Central memory CD4-positive, alpha-beta T cell (primary cell): ENCODE measurements around the gene RTN4R.

Experiments used
- DNase-seq: peaks from one replicate; pipeline ENCODE4 v3.0.0; 2022

The RTN4R gene

DNA sequence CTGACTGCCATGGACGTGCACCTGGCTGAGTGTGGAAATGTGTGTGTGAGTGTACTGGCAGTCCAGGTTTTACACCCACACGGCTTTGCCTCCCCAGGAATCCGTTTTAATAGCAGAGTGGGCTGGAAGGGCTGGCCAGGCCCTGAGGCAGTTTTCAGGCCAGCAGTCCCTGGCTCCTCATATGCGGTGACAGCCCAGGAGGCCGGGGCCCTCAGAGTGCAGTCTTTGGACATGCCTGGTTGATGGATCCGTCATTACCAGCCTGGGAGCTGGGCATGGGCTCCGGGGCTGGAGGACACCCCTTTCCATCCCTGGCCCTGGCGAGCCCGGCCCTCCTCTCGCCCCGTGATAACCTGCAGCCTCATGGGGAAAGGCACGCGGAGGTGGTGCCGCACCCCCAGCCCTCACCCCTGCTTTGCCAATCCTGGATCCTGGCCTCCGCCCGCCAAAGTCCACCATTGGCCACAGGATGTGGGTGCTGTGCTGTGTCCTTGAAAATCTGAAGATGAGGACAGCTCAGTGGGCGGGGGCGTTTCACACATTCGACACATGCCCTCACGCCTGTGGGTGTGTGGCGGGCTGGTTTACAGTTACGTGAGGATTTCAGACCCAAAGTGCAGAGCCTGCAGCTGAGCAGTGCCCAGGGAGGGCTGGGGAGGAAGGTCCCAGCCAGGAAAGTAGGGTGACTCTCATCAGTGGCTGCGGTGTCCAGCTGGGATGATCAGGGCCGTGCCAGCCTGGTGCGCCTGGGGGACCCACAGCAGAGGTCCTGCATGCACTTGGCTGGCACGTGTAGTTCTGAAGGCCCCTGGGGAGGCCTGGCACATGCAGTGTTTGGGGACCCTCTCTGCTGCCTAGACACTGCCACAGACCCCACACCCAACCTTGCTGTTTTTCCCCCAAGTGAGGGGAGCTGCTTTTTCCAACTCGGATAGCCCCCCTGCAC is 55.1 kb downstream of the RTN4R start:
- no peak for DNase-seq

- DNase-seq = no peak
These were observed 55.9 kb downstream of the RTN4R start for GRCh38 chr22:20211997-20212753.

GRCh38 chr22:20211409-20211996 is 56.6 kb downstream of the RTN4R start:
- DNase-seq = no peak

- DNase-seq = no peak
These were observed 57.6 kb downstream of the RTN4R start for GRCh38 chr22:20210473-20211059.

- no peak for DNase-seq
These were observed 58.3 kb downstream of the RTN4R start for GRCh38 chr22:20209761-20210250.

DNA sequence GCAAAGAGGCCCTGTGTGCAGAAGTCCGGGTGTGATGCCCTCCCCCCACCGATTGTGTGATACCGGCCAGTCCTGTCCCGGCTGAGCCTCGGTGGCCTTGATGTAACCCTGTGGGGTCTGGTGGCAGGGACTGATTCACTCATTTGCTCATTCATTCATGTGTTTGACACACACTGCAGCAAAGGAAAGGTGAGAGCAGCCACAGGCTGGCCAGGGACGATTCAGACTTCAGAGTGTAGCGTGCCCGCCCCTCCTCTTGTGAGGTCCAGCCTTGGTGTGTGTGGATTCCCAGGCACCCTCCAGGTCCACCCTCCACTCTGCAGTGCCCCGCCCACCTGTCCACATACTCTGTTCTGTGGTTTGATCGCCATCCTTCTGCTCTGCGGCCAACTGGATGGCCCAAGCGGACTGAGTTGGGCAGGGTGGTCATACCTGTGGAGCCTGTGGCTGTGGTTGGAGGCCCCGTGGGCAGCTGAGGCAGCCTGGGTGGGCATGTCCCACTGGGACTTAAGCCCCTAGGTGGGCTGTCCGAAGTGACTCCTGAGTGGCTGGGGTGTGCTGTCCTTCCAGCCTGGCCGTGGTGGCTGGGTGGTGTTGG is 59.3 kb downstream of the RTN4R start:
- no peak for DNase-seq

DNA sequence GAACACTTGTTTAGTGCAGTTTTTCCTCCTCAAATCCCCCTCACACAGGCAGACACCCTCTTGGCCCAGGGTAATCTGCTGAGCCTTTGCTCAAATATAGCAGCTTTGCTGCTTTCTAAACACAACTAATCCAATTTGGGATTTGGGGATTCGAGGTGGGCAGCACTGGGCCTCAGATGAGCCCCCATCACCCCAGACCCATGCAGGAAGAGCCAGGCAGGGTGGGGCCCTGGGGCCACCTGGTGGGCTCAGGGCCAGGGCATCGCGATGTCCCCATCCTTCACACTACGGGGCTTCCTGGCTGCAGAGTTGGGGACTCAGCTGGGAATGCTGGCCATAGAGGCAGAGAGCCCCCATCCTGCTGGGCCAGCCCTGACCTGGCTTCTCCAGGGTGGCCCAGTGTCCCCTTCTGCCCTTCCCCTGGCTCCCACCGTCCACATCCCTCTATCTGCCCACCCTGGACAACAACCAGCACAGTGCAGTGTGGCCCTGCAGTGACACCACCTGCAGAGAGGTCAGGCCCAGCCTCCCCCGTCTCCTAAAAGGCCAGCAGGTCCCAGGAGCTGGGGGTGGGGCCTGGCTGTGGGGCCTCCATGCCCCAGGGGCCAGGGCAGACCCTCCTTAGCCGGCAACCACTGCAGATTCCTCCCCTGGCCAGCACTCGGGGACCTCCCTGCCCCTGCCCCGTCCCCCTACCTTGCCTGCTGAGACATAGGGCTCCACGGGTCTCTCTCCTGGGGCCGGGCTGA is 60.7 kb downstream of the RTN4R start:
- DNase-seq = no peak

- no peak for DNase-seq
These were observed 61.4 kb downstream of the RTN4R start for GRCh38 chr22:20206709-20207215.

DNA sequence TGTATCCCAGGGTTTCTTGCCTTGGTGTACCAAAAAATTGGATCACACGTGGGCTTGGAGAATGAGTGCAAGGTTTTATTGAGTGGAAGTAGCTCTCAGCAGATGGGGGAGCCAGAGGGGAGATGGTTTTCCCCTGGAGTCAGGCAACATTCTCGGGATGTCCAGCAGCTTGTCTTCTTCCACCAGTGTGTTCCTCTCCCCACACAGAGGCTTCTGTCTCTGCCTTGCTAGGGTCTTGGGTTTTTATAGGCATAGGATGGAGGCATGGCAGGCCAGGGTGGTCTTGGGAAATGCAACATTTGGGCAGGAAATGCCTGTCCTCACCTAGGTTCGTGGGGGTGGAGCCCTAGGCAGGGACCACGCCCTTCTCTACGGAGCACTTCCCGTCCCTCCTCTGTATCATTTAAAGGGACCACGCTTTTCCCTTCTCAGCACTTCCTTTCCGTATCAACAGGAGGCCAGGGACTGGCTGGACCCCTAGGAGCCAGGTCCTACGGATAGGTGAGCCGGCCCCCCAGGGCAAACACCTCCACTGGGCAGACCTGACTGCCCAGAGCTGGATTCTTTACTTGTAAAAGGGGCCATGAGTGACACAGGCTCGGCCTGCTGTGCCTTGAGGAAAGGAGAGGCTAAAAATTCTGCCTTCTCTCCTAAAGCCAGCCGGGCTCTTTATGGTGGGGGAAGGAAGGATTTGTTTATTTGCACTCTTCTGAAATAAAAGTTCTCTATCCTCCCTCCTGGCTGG is 62.0 kb downstream of the RTN4R start:
- DNase-seq = peak; percentile 64

GRCh38 chr22:20205464-20205963 is 62.6 kb downstream of the RTN4R start:
- DNase-seq = no peak

- DNase-seq = no peak
These were observed 63.3 kb downstream of the RTN4R start for GRCh38 chr22:20204806-20205205.

DNA sequence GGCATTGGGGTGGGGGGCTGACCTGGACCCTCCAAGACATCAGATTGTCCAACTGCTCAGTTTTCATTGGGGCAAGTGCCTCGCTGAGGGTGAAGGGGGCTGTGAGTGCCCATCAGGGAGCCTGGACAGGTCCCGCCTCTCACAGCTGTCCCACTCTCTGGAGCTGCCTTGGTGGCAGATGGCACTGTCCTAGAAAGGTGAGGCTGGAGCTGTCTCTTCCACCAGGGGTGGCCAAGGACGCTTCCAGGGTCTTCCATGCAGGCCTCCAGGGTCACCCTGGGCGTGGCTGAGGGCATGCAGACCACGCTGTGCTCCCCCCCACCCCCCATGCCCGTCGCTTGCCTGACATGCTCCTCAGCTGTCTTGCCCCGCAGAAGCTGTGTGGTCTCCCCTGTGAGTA is 63.8 kb downstream of the RTN4R start:
- no peak for DNase-seq

DNA sequence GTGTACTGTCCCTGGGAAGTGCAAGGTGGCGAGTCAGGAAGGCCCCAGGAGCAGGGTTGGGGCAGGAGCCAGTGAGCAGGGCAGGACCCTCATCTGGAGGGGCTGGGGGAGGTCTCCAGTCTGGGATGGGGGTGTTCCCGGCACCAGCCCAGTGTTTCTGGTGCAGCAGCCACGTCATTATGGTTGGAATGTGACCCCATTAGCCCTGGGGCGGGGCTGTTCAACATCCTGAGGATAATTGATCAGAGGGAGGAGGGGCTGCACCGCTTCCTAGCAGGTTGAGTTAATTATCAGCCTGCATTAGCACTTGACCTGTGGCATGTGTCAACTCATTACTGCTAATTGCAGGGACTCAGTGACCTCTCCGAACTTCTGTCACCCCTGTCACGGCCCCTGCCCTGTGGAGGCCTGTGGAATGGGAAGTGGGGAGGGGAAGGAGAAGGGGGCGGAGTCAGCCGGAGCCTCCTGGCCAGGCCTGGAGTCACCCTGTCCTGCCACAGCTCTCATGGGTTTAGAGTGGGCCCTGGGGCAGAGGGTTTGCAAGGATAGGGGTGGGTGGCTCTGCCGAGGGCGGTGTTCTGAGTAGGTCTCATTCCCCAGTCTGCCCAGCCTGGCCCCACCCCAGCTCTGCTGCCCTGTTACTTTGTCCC is 64.4 kb downstream of the RTN4R start:
- DNase-seq = no peak

DNA sequence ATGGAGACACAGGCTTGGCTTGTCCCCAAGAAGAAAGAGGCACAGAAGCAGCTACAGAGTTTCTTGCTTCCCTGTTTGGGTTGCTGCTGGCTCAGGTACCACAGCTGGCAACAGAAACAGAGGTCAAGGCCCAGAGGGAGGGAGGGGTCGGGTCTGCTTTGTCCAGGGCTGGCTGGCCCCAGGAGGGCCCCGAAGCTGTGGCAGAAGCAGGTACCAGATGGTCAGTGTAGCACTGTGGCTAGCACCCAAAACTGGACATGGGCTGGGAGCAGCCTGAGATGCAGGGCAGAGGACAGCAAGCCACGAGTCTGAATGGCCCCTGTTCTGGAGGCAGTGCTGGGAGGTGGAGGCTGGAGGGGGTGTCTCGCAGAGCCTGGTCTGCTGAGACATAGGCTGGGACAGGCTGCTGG is 65.0 kb downstream of the RTN4R start:
- DNase-seq = no peak

- no peak for DNase-seq
These were observed 66.2 kb downstream of the RTN4R start for GRCh38 chr22:20201837-20202392.

GRCh38 chr22:20199906-20200305 is 68.2 kb downstream of the RTN4R start:
- DNase-seq = no peak

DNA sequence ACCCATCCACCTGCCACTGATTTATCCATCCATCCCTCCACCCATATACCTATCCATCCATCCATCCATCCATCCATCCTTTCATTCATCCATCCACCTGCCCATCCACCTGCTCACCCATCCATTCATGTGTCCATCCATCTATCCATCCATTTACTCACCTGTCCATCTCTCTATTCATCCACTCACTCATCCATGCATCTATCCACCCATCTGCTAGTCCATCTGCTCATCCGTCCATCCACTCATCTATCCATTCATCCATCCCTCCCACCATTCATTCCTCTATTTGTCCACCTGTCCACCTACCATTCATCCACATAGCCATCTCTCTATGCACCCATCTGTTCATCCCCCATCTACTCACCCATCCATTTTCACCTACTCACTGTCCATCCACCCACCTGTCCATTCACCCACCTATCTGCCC is 68.7 kb downstream of the RTN4R start:
- DNase-seq = no peak

DNA sequence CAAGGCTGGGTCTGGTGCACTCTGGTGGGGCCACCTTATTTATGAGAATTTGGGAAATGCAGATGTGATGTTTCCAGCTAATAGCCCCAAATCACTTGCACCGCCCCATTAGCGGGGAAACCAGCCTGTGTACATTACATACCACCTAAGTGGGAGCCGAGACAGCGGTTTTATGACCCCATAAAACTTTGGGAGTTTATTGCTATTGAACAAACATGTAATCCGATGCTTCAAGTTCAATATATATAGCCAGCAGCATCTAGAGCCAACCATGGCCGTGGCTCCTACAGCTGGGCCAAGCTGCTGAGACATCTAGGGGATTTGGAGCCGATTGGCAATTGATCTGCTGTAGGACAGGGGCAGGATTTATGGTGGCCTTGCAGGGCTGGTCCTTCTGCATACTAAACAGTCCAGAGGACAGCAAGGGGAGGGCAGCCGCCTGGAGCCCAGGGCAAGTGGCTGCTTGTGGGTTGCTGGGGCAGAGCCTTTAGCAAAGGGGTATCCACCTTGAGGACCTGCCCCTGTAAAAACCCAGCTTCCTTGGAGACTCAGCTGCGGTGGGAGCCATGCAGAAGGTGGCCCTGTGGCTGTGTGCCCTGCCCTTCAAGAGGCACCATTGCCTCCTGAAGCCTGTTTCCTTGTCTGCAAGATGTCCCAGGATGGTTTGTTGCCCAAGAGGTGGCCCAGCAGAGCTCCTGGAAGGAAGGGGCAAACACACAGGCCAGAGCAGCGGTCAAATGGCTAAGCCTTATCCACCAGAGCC is 69.4 kb downstream of the RTN4R start:
- DNase-seq = no peak
